ENCODE measurements around the gene KLHL35.

DNA sequence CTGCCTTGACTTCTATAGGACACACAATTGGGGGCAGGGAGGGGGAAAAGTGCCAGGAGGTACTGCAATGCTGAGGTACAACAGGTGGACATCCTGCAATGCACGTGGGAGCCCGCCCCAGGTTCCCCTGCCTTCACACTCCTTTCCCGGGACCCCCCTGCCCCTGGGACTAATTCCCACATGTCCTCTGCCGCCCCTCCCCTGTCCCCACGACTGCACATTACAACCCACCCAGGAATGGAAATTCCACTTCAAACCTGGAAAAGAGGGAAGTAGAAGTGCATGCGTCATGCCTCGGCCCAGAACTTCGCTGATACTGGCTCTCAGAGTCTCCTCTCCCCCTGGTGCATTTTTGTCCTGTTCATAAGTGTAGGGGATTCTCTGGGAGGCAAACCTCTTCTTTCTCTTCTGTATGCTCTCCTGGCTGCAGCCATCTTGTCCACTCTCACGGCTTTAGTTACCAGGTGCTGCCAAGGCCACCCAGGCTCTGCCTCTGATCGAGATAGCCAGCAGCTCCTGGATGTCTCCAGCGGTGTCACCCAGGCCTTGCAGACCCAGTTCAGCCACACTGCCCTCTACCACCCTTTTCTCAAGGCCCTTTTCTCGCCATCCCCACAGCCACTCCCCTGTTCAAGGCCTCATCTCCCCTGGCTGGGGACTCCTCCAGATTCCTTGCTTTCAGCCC, 49.1 kb upstream of the KLHL35 start:
- TF ChIP-seq POLR2A (IDR thresholded peaks at IDR 0.05), result no peak
- TF ChIP-seq, protein P1, sequence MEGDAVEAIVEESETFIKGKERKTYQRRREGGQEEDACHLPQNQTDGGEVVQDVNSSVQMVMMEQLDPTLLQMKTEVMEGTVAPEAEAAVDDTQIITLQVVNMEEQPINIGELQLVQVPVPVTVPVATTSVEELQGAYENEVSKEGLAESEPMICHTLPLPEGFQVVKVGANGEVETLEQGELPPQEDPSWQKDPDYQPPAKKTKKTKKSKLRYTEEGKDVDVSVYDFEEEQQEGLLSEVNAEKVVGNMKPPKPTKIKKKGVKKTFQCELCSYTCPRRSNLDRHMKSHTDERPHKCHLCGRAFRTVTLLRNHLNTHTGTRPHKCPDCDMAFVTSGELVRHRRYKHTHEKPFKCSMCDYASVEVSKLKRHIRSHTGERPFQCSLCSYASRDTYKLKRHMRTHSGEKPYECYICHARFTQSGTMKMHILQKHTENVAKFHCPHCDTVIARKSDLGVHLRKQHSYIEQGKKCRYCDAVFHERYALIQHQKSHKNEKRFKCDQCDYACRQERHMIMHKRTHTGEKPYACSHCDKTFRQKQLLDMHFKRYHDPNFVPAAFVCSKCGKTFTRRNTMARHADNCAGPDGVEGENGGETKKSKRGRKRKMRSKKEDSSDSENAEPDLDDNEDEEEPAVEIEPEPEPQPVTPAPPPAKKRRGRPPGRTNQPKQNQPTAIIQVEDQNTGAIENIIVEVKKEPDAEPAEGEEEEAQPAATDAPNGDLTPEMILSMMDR (IDR thresholded peaks at IDR 0.05), result no peak
